Measurements from ENCODE around the gene PARD6B. TPM values are rescaled to one million over a fixed set of nuclear protein-coding genes. Genes with fewer than 3 reads are reported as not detected.

Gene PARD6B
- total RNA-seq, 1 donor from 2014 or later, result 41.1 TPM

GRCh38 chr20:50724112-50724725, 7.2 kb upstream of the PARD6B start:
- no peak for DNase-seq (ENCODE audit: low spot score)

GRCh38 chr20:50724851-50725723, 6.3 kb upstream of the PARD6B start:
- DNase-seq (ENCODE audit: low spot score), result peak; percentile 54

DNA sequence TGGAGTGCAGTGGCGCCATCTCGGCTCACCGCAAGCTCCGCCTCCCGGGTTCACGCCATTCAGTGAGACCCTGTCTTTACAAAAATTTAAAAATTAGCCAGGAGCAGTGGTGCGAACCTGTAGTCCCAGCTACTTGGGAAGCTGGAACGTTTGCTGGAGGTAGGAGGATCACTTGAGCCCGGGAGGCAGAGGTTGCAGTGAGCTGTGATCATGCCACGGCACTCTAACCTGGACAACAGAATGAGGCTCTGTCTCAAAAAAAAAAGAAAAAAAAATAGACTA, 5.7 kb upstream of the PARD6B start:
- no peak for DNase-seq (ENCODE audit: low spot score)

DNA sequence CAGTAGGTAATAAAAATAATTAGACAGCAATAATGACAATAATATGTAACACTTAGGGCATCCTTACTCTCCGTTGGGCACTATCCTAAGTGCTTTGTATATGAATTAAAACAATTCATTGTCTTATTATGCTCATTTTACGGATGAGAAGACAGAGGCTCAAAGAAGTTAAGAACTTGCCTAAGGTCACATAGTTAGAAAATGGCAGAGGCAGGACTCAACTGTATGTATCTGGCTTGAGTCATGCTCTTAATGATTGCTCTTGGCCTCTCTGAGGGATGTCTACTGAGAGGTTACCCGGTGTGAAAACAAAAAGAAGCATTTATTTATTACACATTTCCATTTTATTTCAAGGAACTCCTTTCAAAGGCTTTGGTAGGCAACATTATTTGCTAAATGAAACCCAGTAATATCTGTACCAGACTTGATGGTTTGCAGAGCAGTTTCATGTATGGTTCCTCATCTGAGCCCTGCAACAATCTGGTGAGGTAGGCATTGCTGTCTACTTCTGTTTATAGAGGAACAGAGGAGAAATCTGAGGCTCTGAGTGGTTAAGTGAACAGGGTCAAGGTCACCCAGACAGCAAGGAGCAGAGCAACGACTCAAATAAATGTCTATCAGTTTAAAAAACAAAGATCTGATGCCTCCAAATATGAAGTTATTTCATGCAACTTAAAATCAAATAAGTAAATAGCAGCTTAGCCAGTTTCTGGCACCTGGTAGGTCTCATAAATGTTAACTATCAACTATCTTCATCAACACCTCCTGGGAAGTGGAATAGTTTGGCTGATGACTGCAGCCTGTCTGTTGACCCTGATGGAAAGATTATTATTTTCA, 4.2 kb upstream of the PARD6B start:
- no peak for DNase-seq (ENCODE audit: low spot score)

DNA sequence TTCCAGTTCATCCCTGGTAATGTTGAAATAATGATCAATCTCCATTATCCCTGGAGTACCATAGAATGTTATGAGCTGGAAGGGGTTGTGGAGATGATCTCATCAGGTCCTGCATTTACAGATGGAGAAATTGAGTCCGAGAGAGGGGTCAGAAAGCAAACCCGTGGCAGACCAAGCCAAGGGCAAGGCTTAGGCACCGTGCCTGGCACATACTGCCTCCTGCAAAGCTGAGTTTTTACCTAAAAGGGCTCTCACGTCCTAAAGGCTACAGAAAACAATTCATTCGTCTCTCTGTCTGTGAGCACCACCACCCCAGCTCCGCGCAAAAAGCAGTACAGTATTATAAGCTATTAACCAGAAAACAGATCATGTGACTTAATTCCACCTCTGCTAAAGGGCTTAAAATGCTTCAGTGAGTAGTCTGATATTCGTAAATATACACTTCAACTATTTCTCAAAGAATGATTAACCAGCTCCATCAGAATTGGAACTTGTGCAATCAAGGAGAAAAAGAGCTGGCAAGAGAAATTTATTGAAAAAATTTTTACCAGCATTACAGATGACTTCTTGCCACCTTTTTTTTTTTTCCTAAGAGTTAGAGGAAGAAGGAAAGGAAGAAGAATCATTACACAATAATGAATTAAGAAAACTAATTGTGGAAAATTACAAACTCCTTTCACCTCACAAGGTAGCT, 3.4 kb upstream of the PARD6B start:
- DNase-seq (ENCODE audit: low spot score), result peak; percentile 22

GRCh38 chr20:50728486-50728980, 2.8 kb upstream of the PARD6B start:
- DNase-seq (ENCODE audit: low spot score), result no peak

DNA sequence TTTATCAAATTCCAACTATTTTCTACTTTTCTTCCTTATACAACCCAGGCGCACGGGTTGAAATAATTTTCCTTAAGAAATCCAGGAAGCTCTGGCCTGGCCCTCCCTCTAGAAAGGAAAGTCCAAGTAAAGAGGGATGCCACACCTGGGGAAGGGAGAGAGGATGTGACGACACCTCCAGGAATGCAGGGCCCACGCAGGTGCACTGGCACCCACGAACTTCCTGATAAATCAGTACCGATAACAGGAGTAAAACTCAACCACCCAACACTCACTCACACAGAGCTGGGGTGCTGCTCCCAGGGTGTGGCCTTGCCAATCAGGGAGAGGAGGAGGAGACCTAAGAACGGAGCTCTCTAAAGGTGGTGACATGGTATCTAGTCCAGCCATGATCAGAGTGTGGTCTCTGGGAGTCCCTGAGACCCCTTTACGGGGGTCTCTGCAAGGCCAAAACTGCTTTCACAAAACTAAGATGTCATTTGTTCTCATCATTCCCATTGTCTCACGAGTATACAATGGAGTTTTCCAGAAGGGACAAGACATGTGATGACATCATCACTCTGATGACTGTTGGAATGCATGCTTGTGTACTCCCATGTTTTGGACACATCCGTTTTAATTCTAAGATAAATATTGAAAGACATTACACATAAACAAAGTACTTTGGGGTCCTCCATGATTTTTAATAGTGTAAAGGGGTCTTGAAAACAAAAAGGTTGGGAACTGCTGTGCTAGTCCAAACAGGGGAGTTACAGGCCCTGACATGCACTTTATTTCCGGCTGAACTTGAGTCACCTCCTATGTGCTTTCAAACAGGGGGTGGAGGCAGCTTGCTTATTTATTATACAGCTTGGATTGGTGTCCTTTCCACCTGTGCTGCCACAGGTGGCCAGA, 2.2 kb upstream of the PARD6B start:
- DNase-seq (ENCODE audit: low spot score), result peak; percentile 76

DNA sequence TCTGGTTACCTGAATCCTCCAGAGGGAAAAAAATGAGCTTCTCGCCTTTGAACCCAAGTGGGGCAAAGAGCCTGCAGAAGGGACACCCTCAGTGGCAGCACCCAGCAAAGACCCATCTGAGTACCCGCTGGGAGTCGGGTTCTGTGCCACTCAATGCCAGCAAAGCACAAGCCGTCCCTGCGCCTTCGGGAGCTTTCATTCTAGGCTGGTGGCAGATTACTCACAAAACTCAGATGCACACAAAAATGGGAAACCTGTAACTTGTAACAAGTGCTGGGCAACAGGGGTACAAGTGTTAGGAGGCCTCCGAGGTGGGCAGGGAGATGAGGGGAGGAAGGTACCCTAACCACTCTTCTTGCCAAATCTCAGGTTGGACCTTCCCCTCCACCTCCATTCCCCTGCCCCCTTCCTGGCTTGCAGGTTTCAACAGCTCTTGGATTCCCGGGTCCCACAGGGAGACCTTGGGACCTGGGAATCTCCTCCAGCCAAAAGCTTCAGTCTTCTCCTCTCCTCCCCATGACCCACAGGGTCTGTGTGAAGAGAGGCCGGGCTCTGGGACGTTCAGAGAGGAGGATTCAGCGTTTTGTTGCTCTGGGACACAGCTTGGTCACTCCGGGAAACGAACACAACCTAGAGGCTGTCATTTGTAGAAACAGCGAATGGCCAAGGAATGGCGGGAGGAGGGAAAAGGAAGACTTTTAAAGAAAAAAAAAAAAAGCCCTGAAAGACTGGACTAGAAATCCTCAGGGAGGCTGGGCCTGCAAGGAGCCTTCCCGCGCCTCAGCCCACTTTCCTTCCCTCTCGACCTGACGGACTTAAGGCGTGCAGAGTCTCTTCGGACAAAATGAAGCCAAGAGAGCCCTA, 1.2 kb upstream of the PARD6B start:
- no peak for DNase-seq (ENCODE audit: low spot score)

DNA sequence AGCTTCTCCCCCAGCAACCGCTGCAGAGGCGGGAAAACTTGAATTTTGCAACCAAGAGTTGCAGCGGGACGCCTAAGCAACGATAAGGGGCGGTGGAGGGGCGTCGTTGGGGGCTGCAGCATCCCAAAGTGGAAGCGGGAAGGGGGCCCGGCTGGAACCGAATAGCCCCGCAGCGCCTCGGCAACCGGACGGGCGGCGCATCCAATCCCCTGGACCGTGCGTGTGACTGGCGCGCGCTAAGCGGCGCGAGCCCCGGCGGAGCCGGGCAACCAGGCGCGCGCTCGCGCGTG, 670 bp upstream of the PARD6B start:
- DNase-seq (ENCODE audit: low spot score), result no peak

DNA sequence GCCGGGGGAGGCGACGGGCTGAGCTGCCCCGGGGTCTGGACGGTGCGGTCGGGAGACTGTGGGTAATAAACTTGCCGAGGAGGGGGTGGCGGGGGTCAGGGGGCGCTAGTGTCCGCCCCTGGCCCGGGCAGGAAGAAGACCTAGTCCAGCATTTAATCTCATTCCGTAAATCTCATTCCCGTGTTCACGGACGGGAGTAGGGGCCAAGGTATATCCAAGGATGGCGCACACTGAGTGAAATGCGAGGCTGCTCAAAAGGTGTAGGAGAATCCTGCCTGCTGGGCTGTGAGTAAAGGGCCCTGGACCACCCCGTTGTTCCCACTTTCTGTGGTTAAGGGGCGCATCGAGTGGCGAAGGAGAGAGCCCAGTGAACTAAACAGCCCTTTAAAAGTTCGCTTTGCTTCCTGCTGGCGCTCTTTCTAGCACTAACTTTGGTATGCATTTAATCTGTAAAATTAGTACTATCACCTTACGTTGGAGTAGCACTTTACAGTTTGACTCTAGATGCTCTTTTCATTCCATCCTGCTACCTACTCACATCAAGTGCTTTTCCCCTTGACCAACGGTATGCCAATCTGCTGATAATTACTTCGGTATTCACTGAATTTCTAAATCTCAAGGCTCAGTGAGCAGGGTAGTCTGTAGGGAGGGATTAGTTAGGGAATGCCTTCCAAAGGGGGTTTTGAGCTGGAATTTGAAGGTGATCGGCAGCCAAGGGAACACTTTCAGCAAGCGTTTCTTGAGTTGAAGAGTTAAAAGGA, 730 bp downstream of the PARD6B start:
- DNase-seq (ENCODE audit: low spot score), result no peak

DNA sequence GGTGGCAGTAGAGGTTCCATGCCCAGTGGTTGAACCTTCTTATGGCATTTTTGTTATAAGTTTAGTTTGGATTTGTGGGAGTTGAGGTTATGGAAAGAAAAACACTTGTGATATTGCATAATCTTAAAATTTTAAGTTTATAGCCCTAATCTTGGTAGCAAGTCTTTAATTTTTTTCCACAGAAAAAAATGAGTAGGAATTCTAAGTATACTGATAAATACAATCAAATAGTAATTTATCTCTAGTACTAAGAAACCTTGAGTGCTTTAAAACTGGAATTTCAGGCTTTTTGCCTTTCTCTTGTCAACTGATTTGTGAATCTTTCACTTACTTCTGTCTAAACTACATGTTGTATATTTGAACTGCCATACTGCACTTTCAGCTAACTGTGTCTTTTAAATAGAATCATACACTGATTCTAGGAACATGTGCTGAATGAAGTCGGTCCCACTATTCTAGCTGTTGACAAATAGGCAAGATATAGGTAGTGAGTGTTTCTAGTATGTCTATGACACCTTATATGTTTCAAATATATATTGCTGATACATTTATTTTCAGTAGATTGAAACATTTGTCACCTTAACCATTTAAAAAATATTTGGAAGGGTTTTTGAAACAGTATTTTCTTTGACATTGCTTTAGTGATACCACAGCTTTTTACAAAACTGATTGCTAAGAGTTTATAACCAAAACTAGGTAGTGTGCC, 2.4 kb downstream of the PARD6B start:
- DNase-seq (ENCODE audit: low spot score), result no peak

DNA sequence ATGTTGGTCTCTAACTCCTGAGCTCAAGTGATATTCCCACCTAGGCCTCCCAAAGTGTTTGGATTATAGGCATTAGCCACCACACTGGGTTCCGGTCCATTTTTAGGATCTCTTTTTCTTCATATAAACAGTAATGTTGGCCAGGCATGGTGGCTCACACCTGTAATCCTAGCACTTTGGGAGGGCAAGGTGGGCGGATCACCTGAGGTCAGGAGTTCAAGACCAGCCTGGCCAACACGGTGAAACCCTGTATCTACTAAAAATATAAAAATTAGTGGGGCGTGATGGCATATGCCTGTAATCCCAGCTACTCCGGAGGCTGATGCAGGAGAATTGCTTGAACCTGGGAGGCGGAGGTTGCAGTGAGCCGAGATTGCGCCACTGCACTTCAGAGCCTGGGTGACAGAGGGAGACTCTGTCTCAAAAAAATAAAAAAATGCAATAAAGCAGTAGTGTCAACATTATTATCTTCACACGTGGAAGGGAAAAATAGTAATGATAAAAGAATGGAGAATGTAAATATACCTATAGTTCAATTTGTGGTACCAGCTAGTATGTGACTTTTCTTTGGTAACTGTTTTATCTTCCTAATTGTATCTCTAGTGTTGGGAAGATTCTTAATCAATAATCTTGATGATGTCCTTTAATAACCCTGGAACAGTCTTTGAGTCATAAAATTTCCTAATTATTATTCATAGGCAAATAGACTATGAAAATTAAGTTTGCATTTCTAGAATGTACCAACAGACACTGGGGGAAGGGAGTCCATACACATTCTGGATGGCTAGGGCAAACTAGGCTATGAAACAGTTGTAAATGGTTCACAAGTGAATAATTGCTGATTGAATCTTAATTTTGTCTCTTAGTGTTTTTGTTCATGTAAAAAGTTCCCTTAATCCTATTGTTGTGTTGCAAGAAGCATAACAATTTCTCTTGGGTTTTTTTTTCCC, 3.6 kb downstream of the PARD6B start:
- DNase-seq (ENCODE audit: low spot score), result no peak

DNA sequence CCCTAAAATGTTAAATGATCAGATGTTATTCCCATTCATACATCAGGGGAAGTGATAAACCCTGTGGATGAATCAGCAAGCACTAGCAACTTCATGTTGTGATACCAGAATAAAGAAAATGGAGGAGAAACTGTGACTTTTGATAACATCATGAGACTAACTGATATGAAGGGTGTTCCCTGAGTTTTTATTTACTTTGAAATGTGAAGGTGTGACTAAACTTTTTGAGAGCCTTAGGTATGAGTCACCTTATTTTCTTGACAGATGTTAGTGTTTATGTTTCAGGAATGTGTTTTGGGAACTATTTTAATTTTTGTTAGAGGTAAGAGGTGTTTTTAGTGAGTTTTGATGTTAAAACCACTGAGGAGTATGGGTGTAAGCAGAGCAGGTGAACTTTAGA, 4.4 kb downstream of the PARD6B start:
- no peak for DNase-seq (ENCODE audit: low spot score)

DNA sequence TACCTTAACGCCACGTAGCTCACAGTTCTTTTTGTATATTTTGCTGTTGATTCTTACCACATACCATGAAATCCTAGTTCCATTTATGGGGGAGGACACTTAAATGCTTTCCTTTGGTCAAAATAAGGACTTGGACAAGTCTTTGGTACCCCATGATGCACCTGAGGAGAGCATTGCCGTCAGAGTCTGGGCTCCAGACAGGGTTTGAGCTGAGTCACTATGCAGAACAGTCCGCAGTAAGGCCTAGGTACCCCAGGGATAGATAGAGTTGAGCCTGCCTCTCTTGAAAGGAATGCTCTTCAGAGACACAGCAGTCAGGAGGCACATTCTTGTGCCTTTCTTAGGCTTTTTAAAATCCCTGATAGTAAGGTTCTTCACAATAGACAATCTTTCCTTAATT, 6.0 kb downstream of the PARD6B start:
- DNase-seq (ENCODE audit: low spot score), result no peak

DNA sequence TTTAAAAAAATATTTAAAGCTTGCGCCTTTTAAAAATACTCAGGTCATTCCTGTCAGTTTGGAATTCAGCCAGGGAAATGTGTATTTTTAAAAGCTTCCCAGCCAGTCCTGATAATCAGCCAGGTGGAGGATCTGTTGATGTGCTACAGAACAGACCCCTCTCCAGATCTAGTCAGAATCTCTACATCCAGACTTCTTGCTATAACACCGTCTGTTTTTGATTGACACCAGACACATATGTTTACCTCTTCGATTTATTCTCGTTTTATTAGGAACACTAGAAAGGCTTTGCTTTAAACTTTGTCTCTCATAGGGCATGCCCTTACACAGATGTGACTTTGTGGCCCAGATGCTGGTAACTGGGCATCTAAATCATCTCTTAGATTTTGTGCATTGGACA, 11.7 kb downstream of the PARD6B start:
- DNase-seq (ENCODE audit: low spot score), result no peak

GRCh38 chr20:50744143-50744792, 12.9 kb downstream of the PARD6B start:
- DNase-seq (ENCODE audit: low spot score), result peak; percentile 83

DNA sequence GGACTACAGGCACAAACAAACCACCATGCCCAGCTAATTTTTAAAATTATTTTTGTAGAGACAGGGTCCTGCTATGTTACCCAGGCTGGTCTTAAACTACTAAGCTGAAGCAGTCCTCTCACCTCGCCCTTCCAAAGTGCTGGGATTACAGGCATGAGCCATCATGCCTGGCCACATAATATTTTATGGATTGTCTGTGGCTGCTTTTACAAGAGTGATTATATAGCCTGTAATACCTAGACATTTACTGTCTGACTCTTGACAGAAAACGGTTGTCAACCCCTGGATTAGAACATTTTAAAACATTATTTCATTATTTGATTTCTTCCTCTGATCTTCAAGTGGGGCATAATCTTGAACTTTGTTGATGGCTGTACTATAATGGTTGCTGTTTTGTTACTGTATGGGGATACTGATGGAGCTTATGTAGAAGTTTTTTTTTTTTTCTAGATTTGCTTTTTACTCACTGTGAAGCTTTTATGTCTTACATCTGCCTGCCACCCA, 14.3 kb downstream of the PARD6B start:
- DNase-seq (ENCODE audit: low spot score), result no peak
